HG03571 (cell line): Measurements from ENCODE around the gene MUC6.

Source experiments
- ATAC-seq: cut with Tn5 transposase; IDR thresholded peaks from one replicate; pipeline ENCODE4 v1.9.1; 2021; ENCODE audit not compliant: unreplicated experiment

MUC6 gene

DNA sequence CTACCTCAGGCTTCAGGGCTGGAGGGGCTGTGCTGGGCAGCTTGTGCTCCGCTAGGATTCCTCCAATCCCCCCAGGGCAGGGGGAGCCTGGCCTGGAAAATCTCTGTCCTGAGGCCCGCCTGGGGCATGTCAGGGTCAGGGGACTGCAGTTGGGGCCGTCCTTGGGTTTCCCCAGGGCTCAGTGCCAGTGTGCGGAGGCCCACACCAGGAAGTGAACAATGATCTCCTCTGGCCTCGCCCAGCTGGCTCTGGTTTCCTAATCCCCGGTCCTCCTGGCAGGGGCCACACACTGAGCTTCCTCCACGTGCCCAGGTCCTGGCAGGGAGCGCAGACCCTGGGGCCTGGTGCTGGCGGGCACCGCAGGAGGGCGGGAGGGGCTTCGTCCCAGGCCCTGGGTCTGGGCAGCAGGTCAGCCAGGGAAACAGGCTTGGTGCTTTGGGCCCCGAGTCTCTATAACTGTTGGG, 36.8 kb upstream of the MUC6 start:
- no peak for ATAC-seq

- ATAC-seq: no peak
These were observed 36.3 kb upstream of the MUC6 start for GRCh38 chr11:1072821-1073231.

DNA sequence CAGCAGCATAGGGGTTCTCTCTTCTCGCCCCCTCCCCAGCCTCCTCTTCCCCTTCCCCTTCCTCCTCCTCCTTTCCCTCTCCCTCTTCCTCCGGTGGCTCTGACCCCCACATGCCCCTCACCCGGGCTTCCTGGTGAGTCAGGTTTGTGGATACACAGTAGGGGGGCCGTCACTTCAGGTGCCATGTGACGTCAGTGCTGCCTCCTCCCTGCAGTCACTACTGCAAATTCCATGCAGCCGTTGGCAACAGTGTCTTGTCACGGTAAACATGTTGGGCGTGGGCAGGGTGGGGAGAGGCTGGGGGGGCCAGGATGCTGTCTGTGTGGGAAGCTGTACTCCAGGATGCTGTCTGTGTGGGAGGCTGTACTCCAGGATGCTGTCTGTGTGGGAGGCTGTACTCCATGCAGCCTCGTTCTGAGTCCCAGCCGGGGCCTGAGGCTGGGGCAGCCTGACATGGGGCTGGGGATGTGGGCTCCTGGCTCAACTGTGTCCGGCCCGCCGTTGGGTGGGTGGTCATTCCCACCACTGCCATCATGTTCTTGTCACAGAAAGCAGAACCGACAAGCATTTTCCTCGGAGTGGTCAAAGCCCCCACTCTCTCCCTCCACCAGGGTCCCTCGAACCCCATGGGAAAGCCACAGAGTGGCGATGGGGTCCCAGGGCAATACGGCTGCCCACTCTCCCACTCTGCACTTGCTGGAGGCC, 35.8 kb upstream of the MUC6 start:
- no peak for ATAC-seq

DNA sequence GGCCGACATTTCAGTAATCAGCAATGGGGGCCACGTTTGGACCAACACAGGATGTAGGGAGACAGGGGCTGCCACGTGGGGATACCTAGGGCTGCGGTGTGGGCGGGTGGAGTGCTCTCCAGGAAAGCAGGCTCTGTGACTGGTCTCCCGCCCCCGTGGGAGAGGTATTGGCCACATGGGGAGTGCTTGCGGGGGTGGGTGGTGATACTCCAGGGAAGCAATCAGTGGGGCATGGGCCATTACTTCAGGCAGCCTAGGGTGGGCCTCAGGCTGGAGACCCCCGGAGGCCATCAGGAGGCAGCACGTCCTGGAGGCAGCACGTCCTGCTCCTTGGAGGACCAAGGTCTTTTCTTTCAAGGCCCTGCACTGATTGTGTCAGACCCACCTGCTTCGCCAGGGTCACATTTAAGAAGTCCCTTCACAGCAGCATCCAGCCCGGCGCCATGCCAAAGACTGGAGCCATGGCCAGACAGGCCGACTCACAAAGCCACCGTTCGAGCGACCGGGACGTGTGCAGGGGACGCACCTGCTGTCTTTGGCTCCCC, 35.1 kb upstream of the MUC6 start:
- ATAC-seq: no peak

DNA sequence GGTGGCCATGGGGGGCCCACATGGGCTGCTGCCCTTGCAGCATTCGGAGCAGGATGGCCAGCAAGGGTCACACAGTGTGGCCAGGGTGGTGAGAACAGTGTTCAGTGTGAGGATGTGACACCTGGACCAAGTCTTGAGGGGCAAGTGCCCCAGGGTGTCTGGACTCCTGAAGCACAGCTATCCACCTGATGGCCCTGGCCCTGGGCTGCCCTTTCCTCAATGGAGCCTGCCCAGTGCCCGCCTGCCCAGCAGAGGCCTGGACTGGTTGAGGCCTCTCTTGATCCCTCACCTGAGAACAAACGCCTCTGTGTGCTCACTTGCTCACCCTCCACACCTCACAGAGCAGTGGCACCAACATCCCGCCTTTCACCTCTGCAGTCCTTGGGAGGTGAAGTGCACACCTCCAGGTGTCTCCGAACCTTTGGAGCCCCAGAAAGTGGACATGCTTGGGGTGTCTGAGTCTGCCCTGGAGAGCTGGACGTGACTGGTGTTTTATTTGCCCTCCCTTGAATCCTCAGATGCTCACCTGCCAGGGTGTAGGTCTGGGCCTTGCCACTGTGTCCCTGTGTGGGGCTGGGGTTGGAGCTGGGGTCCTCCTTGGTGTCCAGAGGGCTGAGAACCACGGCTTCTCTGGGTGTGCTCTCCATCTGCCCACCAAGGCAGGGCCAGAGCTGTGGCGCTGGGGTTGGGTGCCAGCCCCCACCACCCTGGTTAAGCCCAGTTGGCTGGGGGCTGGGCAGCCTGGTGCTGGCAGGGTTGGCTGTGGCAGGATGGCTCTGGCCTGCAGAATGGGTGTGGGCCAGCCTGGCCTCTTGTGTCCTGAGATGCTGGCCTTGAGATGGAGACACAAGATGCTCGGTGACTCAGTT, 34.3 kb upstream of the MUC6 start:
- no peak for ATAC-seq

DNA sequence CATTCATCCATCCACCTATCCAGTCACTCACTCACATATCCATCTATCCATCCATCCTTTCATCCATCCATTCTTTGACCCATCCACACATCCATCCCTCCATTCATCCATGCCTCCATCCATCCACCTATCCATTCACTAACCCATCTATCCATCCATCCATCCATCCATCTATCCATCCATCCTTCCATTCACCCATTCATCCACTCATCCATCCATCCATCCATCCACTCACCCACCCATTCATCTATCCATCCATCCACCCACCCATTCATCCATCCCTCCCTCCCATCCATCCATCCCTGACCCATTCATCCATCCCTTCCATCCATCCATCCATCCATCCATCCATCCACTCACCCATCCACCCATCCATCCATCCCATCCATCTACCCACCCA, 33.2 kb upstream of the MUC6 start:
- no peak for ATAC-seq

DNA sequence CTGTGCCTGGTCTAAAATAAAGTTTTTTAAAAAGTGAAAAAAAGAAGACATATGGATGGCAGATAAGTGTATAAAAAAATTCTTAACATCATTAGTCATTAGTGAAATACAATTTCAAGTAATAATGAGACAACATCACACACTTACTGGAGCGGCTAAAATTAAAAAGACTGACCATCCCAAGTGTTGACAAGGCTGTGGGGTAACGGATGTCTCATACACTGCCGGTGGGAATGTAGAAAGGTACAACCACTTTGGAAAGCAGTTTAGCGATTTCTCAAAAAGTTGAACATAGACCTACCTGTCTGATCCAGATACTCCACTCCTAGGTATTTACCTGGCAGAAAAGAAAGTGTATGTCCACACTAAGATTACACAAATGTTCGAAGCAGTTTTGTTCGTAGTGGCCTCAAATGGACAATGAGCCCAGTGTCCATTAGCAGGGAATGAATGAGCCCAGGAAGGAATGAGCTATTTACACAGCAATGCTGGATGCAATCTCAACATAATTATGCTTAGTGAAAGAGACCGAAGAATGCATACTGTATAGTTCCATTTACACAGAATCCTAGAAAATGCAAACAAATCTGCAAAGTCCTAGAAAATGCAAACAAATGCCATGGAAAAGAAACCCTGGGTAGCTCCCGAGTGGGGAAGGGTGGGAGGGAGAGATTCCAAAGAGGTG, 31.4 kb upstream of the MUC6 start:
- no peak for ATAC-seq

GRCh38 chr11:1064167-1064566, 27.6 kb upstream of the MUC6 start:
- ATAC-seq: no peak

- no peak for ATAC-seq
These were observed 25.7 kb upstream of the MUC6 start for GRCh38 chr11:1062075-1062820.

GRCh38 chr11:1060852-1061616, 24.5 kb upstream of the MUC6 start:
- ATAC-seq: no peak

DNA sequence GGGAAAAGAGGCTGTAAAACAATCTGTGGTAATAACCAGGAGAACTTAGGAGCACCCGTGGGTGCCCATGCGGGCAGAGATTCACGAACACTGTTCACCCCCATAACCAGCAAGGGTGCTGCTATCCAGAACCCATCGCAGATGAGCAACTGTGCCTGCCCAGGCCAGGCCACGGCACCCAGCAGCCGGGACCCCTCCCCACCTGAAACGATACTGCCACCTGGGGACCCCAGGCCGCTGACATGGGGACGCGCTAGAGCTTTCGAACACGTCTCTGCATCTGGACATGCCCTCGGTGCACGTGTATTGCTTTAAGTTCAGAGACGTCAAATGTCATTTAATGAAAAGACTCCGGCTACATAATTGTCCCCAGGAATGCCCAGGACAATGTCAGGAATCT, 23.9 kb upstream of the MUC6 start:
- ATAC-seq: no peak

DNA sequence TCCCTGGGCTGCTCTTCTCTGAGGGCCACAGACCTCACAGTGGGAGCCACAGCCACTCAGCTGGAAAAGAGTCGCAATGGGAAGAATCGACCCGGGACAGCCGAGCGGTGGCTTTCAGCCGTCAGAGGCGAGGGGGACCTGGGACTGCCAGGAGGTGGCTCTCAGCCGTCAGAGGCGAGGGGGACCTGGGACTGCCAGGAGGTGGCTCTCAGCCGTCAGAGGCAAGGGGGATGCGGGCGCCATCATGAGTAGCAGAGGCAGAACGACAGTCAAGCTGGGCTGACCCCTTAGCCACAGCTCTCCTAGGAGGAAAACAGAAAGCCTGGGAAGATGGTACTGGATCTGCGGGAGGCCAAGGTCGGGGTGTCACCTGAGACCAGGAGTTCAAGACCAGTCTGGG, 23.2 kb upstream of the MUC6 start:
- ATAC-seq: no peak

- no peak for ATAC-seq
These were observed 21.3 kb upstream of the MUC6 start for GRCh38 chr11:1057806-1058205.

- ATAC-seq: no peak
These were observed 19.7 kb upstream of the MUC6 start for GRCh38 chr11:1055990-1056771.

- ATAC-seq: no peak
These were observed 18.7 kb upstream of the MUC6 start for GRCh38 chr11:1055109-1055703.

- no peak for ATAC-seq
These were observed 17.9 kb upstream of the MUC6 start for GRCh38 chr11:1054143-1055108.

DNA sequence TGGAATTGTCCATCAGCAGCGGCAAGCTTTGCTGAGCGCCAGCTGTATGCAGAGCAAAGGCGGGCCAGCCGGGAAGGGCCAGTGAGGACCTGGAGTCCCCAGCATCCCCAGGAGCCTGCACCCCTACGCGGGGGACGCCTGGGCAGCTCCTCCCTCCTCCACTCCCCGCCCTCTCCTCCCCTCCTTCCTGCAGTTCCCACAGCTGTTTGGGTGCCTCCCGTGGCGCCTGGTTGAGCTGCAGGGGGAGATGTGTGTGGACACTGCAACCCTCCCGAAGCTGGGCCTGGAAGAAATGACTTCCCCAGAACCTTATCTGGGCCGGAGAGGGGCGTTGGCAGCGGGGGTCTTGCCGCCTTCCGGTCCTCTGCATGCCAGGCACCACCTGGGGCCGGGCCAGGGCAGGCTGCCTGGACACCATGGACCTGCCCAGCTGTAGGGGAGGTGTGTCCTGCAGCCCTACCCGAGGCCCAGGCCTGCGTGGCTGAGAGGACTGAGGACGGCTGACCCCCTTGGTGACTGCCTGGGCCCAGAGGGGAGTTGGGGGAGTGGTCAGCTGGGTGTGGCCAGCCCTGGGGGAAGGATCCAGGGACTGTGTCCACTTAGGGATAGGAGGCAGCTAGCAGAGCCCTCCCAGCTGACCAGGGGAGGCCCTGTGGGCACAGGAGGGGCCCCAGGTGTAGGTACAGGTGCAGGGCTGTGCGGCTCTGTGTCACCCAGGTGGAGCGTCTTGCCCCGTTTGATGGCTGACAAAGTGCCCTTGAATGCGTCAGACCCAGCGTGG, 16.8 kb upstream of the MUC6 start:
- ATAC-seq: no peak
